GM21381 (cell line): ENCODE data around the gene SENP3.

ENCODE experiments used
- ATAC-seq: cut with Tn5 transposase; IDR thresholded peaks from one replicate; pipeline ENCODE4 v1.9.1; 2021; ENCODE audit warnings: mild to moderate bottlenecking, moderate library complexity; ENCODE audit not compliant: unreplicated experiment

Gene SENP3

DNA sequence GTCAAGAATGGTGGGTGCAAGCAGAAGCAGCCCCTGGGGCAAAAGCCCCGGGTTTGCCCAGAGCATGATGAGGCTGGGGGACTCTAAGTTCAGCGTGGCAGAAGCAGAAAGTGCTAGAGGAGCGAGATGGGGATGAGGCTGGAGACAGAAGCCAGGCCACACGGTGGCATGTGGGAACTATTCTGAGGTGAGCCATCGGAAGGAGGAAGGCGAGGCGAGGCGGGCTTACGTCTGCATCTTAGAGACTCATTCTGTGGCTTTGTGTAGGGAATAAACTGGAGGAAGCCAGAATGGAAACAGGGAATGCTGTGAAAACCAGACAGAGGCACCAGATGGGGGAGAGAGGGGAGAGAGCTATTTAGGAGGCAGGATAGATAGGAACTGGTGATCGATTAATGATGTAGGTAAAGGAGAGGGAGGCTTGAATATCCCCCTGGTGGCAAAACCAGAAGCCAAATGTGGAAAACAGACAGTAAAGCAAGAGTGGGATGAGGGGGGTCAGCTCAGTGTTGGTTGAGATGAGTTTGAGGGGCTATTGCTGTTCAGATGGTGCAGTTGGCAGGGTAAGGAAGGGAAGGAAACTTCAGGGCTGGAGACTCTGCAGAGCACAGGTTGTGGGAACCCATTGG lies 6.3 kb upstream of the SENP3 start:
- no peak for ATAC-seq

DNA sequence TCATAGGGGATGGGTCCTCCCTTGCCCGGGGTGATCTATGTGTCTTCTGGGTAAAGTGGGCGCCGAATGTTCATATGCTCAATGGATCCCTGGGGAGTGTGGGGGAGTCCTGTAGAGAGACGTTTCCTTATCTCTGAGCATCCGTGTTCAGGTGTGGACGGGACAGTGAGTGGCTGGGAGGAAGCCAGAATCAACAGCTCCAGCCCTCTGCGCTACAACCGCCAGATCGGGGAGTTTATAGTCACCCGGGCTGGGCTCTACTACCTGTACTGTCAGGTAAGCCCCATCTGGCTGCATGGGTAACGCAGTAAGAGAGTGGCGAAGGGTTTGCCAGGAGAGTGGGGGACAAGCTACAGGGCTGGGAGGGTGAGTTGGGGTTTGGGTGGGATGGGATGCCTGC lies 5.1 kb upstream of the SENP3 start:
- no peak for ATAC-seq

DNA sequence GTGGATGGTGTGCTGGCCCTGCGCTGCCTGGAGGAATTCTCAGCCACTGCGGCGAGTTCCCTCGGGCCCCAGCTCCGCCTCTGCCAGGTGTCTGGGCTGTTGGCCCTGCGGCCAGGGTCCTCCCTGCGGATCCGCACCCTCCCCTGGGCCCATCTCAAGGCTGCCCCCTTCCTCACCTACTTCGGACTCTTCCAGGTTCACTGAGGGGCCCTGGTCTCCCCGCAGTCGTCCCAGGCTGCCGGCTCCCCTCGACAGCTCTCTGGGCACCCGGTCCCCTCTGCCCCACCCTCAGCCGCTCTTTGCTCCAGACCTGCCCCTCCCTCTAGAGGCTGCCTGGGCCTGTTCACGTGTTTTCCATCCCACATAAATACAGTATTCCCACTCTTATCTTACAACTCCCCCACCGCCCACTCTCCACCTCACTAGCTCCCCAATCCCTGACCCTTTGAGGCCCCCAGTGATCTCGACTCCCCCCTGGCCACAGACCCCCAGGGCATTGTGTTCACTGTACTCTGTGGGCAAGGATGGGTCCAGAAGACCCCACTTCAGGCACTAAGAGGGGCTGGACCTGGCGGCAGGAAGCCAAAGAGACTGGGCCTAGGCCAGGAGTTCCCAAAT lies 4.5 kb upstream of the SENP3 start:
- ATAC-seq, result no peak

DNA sequence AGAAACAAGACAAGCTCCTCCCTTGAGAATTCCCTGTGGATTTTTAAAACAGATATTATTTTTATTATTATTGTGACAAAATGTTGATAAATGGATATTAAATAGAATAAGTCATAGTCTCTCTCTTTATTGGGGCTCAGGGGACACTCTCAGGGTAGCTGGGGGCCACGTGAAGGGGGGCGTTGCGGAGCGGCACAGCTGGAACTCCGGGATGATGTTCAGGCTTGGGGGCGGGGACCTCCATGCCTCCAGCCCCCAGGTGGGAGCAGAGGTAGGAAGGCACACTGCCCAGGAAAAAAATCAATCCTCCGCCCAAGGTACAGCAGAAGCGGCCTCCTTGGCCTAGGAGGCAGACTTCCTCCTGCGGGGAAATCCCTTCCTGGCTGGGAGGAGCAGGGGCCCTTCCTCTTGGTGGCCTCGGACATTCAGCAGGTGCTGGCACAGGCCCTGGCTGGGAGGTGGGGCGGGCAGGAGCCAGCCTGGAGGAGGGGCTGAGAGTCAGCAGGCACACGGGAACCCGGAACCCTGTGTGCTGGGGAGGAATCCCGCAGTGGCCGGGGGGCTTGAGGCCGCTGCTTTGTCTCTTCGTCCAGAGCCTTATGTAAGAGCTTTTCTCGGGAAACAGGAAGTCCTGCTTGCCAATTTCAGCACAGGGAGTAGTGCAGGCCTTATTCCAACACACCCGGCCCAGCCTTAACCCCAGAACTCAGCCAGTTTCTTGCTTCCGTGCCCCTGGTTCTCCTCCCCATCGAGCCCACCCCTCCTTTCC lies 3.8 kb upstream of the SENP3 start:
- ATAC-seq, result no peak

DNA sequence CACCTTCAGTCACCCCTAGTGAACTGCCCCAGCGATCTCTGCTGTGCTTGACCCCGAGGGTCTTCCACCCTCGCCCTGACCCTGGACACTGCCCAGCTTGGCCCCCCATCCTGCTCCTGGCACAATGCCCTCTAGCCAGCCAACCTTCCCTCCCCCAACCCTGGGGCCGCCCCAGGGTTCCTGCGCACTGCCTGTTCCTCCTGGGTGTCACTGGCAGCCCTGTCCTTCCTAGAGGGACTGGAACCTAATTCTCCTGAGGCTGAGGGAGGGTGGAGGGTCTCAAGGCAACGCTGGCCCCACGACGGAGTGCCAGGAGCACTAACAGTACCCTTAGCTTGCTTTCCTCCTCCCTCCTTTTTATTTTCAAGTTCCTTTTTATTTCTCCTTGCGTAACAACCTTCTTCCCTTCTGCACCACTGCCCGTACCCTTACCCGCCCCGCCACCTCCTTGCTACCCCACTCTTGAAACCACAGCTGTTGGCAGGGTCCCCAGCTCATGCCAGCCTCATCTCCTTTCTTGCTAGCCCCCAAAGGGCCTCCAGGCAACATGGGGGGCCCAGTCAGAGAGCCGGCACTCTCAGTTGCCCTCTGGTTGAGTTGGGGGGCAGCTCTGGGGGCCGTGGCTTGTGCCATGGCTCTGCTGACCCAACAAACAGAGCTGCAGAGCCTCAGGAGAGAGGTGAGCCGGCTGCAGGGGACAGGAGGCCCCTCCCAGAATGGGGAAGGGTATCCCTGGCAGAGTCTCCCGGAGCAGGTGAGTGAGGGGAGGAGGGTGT lies 3.0 kb upstream of the SENP3 start, which contains the start of gene TNFSF13:
TNFSF13 (plus strand) TSS at position 207 of the 776 bp plus-strand sequence; CDS start at position 497, 290 bp downstream.
- no peak for ATAC-seq

DNA sequence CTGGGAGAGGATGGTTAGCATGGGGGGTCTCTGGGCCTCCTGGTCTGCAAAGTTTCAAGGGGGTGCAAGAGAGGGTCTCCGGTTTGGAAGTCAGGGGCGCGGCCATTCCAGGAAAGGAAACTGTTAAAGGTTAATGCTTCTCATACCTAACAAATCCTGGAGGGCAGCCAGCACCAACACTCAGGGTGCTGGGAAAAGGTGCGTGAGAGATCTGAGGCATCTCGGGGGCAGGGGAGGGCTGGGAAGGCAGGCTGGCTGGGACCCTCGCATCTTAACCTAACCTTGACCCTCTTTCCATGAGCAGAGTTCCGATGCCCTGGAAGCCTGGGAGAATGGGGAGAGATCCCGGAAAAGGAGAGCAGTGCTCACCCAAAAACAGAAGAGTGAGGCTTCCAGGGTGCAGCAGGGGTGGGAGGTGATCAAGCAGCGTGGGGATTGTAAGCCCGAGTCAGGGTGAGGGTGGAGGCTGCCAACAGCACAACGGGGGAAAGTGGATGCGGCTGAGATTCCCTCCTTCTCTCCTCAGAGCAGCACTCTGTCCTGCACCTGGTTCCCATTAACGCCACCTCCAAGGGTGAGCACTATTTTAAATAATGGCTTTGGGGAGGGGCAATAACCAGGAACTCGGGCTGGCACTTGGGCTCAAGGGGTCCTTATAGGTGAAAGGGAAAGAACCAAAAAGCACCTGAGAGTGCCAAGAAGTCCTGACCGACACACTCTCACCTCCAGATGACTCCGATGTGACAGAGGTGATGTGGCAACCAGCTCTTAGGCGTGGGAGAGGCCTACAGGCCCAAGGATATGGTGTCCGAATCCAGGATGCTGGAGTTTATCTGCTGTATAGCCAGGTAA lies 2.2 kb upstream of the SENP3 start:
- no peak for ATAC-seq

DNA sequence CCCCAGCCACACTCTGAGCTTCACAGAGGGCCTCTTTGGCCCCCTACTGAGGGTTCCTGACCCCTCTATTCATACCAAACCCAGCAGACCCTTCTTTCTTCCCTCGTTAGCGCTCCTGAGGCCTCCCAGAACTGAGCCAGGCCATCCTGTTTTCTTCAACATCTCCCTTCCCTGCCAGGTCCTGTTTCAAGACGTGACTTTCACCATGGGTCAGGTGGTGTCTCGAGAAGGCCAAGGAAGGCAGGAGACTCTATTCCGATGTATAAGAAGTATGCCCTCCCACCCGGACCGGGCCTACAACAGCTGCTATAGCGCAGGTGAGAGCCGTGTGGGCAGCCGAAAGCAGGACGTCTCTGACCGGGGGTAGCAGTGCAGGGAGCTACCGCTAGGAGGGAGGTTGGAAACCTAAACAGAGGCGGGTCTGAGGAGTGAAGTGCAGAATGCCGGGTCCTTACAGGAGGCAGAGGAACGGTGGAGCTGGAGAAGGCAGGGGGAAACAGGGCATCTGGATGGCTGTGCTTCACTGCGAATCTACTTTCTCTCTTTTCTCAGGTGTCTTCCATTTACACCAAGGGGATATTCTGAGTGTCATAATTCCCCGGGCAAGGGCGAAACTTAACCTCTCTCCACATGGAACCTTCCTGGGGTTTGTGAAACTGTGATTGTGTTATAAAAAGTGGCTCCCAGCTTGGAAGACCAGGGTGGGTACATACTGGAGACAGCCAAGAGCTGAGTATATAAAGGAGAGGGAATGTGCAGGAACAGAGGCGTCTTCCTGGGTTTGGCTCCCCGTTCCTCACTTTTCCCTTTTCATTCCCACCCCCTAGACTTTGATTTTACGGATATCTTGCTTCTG lies 1.3 kb upstream of the SENP3 start:
- no peak for ATAC-seq

DNA sequence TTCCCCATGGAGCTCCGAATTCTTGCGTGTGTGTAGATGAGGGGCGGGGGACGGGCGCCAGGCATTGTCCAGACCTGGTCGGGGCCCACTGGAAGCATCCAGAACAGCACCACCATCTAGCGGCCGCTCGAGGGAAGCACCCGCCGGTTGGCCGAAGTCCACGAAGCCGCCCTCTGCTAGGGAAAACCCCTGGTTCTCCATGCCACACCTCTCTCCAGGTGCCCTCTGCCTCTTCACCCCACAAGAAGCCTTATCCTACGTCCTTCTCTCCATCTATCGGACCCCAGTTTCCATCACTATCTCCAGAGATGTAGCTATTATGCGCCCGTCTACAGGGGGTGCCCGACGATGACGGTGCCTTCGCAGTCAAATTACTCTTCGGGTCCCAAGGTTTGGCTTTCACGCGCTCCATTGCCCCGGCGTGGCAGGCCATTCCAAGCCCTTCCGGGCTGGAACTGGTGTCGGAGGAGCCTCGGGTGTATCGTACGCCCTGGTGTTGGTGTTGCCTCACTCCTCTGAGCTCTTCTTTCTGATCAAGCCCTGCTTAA lies 617 bp upstream of the SENP3 start:
- peak; percentile 54 for ATAC-seq

DNA sequence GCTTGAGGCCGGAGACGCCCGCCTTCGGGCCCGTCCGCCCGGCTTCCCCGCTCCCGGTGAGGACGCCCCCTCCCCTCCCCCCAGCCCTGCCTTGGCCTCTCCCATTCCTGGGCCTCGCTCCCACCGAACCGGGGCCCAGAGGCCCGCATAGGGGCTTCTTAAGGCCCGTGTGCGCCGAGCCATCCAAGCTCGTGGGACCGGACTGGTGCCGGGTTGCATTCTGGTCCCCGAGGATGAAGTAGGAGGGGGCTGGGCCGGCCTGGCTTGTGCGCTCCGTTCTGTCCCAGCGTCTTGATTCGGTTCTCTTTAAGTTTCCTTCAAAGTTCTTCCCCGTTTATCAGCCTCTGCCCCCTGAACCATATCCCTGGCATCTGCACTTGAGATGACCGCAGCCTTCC lies 488 bp downstream of the SENP3 start:
- peak; percentile 7 for ATAC-seq

DNA sequence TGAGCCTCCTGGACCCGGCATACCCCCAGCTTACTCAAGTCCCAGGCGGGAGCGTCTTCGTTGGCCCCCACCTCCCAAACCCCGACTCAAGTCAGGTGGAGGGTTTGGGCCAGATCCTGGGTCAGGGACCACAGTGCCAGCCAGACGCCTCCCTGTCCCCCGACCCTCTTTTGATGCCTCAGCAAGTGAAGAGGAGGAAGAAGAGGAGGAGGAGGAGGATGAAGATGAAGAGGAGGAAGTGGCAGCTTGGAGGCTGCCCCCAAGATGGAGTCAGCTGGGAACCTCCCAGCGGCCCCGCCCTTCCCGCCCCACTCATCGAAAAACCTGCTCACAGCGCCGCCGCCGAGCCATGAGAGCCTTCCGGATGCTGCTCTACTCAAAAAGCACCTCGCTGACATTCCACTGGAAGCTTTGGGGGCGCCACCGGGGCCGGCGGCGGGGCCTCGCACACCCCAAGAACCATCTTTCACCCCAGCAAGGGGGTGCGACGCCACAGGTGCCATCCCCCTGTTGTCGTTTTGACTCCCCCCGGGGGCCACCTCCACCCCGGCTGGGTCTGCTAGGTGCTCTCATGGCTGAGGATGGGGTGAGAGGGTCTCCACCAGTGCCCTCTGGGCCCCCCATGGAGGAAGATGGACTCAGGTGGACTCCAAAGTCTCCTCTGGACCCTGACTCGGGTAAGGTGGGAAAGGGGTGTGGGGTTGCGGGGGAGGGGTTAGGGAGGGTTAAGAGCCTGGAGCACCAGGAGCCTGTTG lies 1.6 kb downstream of the SENP3 start:
- no peak for ATAC-seq

DNA sequence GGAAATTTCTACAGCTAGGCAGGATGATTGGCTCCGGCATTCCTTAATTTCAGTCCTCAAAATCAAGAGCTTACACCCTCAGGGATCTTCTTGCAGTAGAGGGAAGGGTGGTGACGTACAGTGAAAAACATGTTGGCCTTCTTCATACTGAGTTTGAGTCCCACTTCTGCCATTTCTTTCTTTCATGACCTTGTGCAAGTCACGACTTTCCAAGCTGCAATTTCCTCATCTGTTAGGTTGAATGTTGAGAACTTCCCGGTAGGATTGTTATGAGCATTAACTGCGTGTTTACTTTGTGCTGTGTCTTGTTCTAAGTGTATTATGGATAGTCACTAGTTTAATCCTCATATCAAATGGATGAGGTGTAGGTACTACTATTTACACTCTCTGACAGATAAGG lies 7.9 kb downstream of the SENP3 start:
- no peak for ATAC-seq

DNA sequence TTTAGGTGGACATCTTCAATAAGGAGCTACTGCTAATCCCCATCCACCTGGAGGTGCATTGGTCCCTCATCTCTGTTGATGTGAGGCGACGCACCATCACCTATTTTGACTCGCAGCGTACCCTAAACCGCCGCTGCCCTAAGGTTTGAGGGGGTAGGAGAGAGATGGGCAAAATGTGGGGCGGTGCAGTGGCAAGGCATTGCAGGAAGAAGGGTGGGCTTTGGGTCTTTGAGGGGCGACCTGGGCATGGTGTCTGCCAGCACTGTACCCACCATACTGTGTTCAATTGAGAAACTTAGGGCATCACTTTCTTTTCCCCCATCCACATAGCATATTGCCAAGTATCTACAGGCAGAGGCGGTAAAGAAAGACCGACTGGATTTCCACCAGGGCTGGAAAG lies 8.6 kb downstream of the SENP3 start:
- ATAC-seq, result no peak

DNA sequence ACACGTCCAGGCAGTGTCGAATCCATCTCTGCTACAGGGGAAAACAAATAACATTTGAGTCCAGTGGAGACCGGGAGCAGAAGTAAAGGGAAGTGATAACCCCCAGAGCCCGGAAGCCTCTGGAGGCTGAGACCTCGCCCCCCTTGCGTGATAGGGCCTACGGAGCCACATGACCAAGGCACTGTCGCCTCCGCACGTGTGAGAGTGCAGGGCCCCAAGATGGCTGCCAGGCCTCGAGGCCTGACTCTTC lies 10.5 kb downstream of the SENP3 start:
- no peak for ATAC-seq

DNA sequence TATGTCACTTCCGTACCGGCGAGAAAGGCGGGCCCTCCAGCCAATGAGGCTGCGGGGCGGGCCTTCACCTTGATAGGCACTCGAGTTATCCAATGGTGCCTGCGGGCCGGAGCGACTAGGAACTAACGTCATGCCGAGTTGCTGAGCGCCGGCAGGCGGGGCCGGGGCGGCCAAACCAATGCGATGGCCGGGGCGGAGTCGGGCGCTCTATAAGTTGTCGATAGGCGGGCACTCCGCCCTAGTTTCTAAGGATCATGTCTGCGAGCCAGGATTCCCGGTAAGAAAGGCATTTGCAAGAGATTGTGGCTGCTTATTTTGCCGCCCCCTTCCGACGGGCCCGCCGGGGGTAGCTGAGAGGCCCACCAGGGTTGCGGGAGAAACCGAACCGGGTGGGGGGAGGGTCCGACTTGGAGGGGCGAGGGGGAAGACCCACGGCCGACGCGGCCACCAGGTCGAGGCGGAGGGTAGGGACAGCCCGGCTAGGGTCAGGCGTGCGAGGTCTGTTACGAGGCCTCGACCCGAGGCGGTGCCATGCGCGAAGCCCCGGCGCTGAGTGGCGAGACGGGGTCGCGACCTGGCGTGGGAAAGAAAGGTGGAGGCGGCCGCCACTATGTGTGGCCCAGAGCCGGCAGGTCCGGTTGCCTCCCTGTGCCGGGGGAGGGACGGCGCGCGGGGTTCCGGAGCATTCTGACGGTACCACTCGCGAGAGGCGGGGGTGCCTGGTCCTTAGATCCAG lies 11.0 kb downstream of the SENP3 start:
- ATAC-seq, result peak; percentile 87

DNA sequence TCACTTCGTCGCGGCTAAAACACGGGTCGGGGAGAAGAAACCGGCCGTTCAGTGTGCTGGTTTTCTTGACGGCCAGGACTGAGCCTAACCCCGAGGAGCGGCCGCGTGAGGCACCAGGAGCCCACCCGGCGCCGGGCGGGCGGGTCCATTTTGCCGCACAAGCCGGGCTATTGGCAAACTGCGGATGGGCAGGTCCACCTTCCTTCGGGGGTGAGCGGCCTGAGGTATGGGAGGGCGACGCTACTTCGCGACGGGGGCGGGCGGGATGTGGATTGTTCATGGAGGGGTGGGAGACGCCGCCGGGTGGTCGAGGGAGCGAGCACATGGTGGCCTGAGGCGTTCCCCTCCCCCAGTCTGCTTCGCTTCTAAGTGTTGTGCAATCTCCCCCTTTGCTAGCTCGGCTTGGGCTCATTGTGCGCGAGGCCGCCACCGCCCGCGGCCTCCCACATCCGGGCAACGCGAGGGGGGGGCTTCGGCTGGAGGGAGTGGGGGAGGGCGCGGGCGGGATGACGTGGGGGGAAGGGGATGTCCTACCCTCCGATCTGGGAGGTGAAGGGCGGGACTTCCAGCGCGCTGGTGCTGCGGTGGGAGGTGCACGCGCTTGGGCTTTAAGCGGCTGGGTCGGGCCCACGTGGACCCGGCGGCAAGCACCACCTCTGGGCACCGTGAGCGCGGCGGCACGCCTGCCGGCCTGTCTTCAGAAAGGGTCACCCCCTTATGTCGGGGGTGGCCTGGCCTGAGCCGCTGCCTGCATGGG lies 11.8 kb downstream of the SENP3 start:
- ATAC-seq, result no peak

DNA sequence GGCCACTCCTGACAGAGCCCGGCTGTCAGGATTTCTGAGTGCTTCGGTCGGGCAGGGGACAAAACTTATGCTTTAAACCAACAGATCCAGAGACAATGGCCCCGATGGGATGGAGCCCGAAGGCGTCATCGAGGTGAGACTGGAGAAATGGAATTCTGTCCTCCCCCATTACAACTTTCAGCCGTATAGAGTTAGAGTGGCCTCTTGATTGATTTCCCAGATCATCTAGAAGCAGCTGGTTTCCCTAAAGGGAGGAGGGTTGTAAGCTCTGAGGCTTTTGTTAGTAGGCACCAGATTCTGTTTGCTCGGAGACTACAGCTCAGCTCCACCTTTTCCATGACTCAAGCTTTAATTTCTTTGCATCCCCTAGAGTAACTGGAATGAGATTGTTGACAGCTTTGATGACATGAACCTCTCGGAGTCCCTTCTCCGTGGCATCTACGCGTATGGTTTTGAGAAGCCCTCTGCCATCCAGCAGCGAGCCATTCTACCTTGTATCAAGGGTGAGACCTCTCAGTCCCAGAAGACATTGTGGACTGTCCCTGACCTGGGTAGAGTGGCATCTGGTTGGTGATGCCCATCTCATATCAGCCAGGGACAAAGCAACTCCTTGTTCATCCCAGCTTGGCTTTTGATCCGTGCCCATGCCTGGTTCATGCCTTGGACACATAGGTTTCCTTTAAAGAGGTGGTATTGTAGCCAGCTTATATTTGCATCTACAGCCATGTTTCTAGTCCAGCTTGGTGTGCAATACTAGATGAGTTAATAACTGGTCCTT lies 12.6 kb downstream of the SENP3 start:
- no peak for ATAC-seq

DNA sequence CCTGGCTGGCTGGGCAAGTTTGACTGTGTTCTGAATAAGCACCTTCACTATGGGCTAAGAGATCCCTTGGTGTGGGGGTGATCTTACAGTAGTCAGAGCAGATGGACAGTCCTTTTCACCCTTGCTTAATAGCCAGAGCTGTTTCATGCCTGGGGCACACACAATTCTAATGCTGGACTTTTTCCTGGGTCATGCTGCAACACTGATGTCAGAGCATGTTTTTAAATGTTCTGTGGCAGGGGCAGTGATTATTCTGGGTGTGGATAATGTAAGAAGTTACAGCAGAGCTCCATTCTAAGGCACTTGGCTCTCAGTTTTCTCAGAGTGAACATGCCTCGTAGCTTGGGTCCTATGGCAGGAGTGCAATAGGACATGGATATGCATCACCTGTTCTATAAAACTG lies 13.8 kb downstream of the SENP3 start:
- no peak for ATAC-seq
